Upper lobe of left lung (tissue), 6 donors: ENCODE data around the gene CMTR1. TPM values are rescaled to one million over a fixed set of nuclear protein-coding genes. Genes with fewer than 3 reads are reported as not detected.

Source experiments
- ATAC-seq, 2 donors: fragments of 200-7000 bp; cut with Tn5 transposase; one replicate each; pipeline ENCODE4 v1.9.1; 2022; ENCODE audit warnings: mild to moderate bottlenecking in 2 of 2, moderate library complexity in 2 of 2; ENCODE audit not compliant: low FRiP score in 2 of 2
- DNase-seq, 2 donors: peaks; one replicate each; pipeline ENCODE4 v3.0.0-alpha.2; 2019 to 2020
- H3K27ac ChIP-seq, 4 donors: fragments of 200-600 bp; sonication (generic); one replicate each; pipeline ENCODE4 v1.5.1; 2016 to 2019
- H3K27me3 ChIP-seq, 4 donors: fragments of 200-600 bp; sonication (generic); one replicate each; pipeline ENCODE4 v1.5.1; 2017 to 2019
- H3K36me3 ChIP-seq, 4 donors: fragments of 200-600 bp; sonication (generic); one replicate each; pipeline ENCODE4 v1.5.1; 2016 to 2019
- H3K4me1 ChIP-seq, 4 donors: fragments of 200-600 bp; sonication (generic); one replicate each; pipeline ENCODE4 v1.5.1; 2018 to 2019
- H3K4me3 ChIP-seq, 4 donors: fragments of 200-600 bp; sonication (generic); one replicate each; pipeline ENCODE4 v1.5.1; 2017 to 2019; ENCODE audit warnings: mild to moderate bottlenecking in 2 of 4, moderate library complexity in 1 of 4
- H3K9me3 ChIP-seq, 4 donors: fragments of 200-600 bp; sonication (generic); one replicate each; pipeline ENCODE4 v1.5.1; 2018 to 2019
- CTCF ChIP-seq, 6 experiments: fragments of 450-650 bp in 4 of 6; fragments of 200-600 bp in 2 of 6; sonication (generic) in 2 of 6; IDR thresholded peaks; one replicate each; pipeline ENCODE4 v1.5.1; 2016 to 2019; ENCODE audit warnings: antibody characterized with exemption in 6 of 6
- EP300 ChIP-seq, 4 donors: sonication (generic); formaldehyde crosslinking; IDR thresholded peaks; one replicate each; pipeline ENCODE4 v1.5.1; 2017; ENCODE audit warnings: antibody characterized with exemption in 4 of 4, control low read depth in 2 of 4
- POLR2A ChIP-seq, 4 donors: fragments of 450-650 bp; IDR thresholded peaks; one replicate each; pipeline ENCODE4 v1.5.1; 2016 to 2017; ENCODE audit warnings: antibody characterized with exemption in 4 of 4, mild to moderate bottlenecking in 2 of 4
- POLR2AphosphoS5 ChIP-seq, 2 donors: sonication (generic); formaldehyde crosslinking; IDR thresholded peaks; one replicate each; pipeline ENCODE4 v1.5.1; 2017; ENCODE audit warnings: antibody characterized with exemption in 2 of 2
- WGBS, 2 donors: methylation state at CpG; one replicate each; pipeline ENCODE4 v1.1.5; 2017 to 2018; 5-methylcytosine and 5-hydroxymethylcytosine counted together
- total RNA-seq, 6 donors: library from RNA; depleted of rRNA in 4 of 6; stranded (reverse); fragments of >200 nt in 4 of 6; gene quantifications; one replicate each; pipeline versions ENCODE4 v1.1.0 to v1.2.1, GENCODE V29; 2016 to 2021
- donor health status: DM: no; HTN: no; CAD: no; lungs with moderate emphysema.
- donor health status: DM: no; HTN: yes; CAD: no; lungs with severe emphysema.

CMTR1 gene
- total RNA-seq, 6 donors from 2014 or later = 34.5 to 80.7 (median 38.1) TPM

GRCh38 chr6:37392821-37393220, 40.2 kb upstream of the CMTR1 start:
- TF ChIP-seq POLR2AphosphoS5 (IDR thresholded peaks at IDR 0.05) (no peak), EP300 (IDR thresholded peaks at IDR 0.05) (no peak), POLR2A (IDR thresholded peaks at IDR 0.05) (no peak), CTCF (IDR thresholded peaks at IDR 0.05) (no peak)
- Histone ChIP-seq H3K4me1 (no peaks in the 10 kb centered on the region), H3K36me3 (peaks cover 0 to 42% (median 28%) of the 10 kb centered on the region in 4 donors), H3K27me3 (no peaks in the 10 kb centered on the region), H3K9me3 (no peaks in the 10 kb centered on the region), H3K4me3 (no peak overlapping the region), H3K27ac (no peak overlapping the region)
- 92 to 100% methylated on average over 1 of the region's 1 CpG for WGBS, 2 donors
- ATAC-seq (no peak), DNase-seq (no peak)

GRCh38 chr6:37393381-37393929, 39.6 kb upstream of the CMTR1 start:
- no peak overlapping the region for H3K27ac ChIP-seq
- no peaks in the 10 kb centered on the region for H3K9me3 ChIP-seq
- H3K4me1 ChIP-seq = no peaks in the 10 kb centered on the region
- DNase-seq (no peak), ATAC-seq (no peak)
- WGBS, 2 donors = 79 to 96% methylated on average over 1 of the region's 1 CpG
- no peak for TF ChIP-seq EP300 (IDR thresholded peaks at IDR 0.05)
- no peak for TF ChIP-seq POLR2A (IDR thresholded peaks at IDR 0.05)
- no peak for TF ChIP-seq CTCF (IDR thresholded peaks at IDR 0.05)
- no peak for TF ChIP-seq POLR2AphosphoS5 (IDR thresholded peaks at IDR 0.05)
- H3K4me3 ChIP-seq = no peak overlapping the region
- H3K36me3 ChIP-seq = peaks cover 0 to 38% (median 27%) of the 10 kb centered on the region in 4 donors
- no peaks in the 10 kb centered on the region for H3K27me3 ChIP-seq

GRCh38 chr6:37396571-37397180, 36.3 kb upstream of the CMTR1 start:
- H3K4me3 ChIP-seq = no peak overlapping the region
- H3K27me3 ChIP-seq = no peaks in the 10 kb centered on the region
- H3K4me1 ChIP-seq = no peaks in the 10 kb centered on the region
- ATAC-seq (no peak), DNase-seq (no peak)
- H3K36me3 ChIP-seq = peaks cover 0 to 21% (median 8%) of the 10 kb centered on the region in 4 donors
- 94% methylated on average over 4 of the region's 4 CpGs for WGBS, 2 donors
- no peaks in the 10 kb centered on the region for H3K9me3 ChIP-seq
- H3K27ac ChIP-seq = no peak overlapping the region
- no peak for TF ChIP-seq POLR2AphosphoS5 (IDR thresholded peaks at IDR 0.05)
- TF ChIP-seq POLR2A (IDR thresholded peaks at IDR 0.05) = no peak
- TF ChIP-seq CTCF (IDR thresholded peaks at IDR 0.05) = no peak
- TF ChIP-seq EP300 (IDR thresholded peaks at IDR 0.05) = no peak

GRCh38 chr6:37399131-37399530, 33.9 kb upstream of the CMTR1 start:
- no peaks in the 10 kb centered on the region for H3K4me1 ChIP-seq
- no peak overlapping the region for H3K27ac ChIP-seq
- ATAC-seq = no peak
- H3K4me3 ChIP-seq = no peak overlapping the region
- no peaks in the 10 kb centered on the region for H3K36me3 ChIP-seq
- no peaks in the 10 kb centered on the region for H3K27me3 ChIP-seq
- DNase-seq = no peak
- no peak for TF ChIP-seq POLR2A (IDR thresholded peaks at IDR 0.05)
- no peak for TF ChIP-seq EP300 (IDR thresholded peaks at IDR 0.05)
- no peak for TF ChIP-seq CTCF (IDR thresholded peaks at IDR 0.05)
- no peak for TF ChIP-seq POLR2AphosphoS5 (IDR thresholded peaks at IDR 0.05)
- H3K9me3 ChIP-seq = no peaks in the 10 kb centered on the region
